A549 treated with AZD2906 at 1 μM for 4 hours (cell line): ENCODE measurements around the gene PXMP2. TPM values are rescaled to one million over a fixed set of nuclear protein-coding genes. Genes with fewer than 3 reads are reported as not detected.

Experiments used
- total RNA-seq: library from RNA; stranded (reverse); fragments of 200-300 nt; extraction: Qiagen RNA extraction; gene quantifications from 5 replicates; pipeline ENCODE4 v1.2.3, GENCODE V29; 2022

Gene PXMP2
- total RNA-seq, result 22.0 to 32.8 TPM (median 31.4 TPM) in 5 replicates

DNA sequence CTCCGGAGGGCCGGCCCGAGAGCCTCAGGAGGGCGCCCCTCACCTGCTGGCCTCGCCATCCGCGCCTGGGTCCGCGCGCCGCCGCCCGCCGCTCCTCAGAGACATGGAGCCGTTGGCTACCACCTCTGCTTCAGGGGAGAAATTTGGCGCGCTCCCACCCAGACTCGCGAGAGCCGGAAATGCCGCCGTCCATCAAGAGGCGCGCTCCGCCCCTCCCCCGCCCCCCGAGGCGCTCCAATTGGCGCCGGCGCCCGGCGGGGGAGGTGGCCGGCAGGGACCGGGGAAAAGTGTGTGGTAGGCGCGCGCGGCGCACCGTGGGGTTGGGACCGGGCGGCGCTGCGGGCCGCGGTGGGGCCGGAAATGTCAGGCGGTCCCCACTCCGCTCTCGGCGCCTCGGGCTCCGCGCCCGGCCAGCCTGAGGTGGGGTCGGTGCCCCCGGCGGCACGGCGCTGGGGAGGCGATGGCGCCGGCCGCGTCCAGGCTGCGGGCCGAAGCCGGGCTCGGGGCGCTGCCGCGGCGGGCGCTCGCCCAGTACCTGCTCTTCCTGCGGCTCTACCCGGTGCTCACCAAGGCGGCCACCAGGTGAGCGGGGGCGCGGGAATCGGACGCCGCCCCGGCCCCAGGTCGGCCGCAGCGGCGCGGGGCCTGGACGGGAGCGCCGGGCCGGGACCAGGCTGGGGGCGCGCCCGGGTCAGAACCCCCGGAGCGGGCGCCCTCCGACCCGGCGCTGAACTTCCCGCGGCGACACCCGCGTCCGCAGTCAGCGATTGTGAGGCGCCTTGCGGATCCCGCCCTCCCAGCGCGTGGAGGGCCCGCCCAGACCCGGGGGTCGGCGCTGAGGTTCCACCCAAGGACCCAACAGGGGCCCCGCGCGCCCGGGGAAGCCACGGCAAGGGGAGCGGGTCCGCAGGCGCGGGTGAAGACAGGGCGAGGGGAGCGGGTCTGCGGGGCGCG lies at the start of gene PXMP2, which contains the start of gene POLE:
PXMP2 (plus strand) TSS at position 377 of the 954 bp plus-strand sequence; CDS start at position 461, 84 bp downstream.
POLE (minus strand) TSS at position 132 of the 954 bp plus-strand sequence; CDS start at position 105, 27 bp downstream.

DNA sequence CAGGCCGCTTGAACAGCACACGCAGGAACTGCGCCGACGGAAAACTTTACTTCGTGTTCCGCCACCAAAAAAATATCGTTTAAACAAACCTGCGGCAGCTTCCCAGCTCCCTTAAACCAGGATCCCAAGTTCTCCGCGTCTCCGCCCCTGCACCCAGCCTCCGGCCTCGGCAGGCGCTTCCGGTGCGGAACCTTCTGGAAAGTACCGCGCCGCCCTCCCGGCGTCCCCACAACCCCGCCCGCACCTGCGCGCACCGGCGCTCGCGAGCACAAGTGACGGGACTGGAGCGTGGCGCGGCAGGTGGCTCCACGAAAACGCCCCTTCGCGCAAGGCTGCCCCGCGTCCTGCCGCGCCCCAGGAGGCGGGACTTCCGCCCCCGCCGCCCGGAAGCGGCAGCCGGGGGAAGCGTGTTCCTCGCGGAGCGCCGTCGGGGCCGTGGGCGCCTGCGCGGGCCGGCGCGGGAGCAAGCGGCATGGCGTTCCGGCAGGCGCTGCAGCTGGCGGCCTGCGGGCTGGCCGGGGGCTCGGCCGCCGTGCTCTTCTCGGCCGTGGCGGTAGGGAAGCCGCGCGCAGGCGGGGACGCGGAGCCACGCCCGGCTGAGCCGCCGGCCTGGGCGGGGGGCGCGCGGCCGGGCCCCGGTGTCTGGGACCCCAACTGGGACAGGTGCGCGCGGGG lies 23.2 kb downstream of the PXMP2 start, which contains the start of gene PGAM5:
PGAM5 (plus strand) TSS at position 438 of the 675 bp plus-strand sequence; CDS start at position 473, 35 bp downstream.

Other genes starting within 250 kb of the PXMP2 start
- 94.9 to 117 TPM (median 106 TPM) in 5 replicates for gene FBRSL1, start 197.4 kb upstream of the PXMP2 start, total RNA-seq
- not detected in 5 replicates for gene LRCOL1, start 77.0 kb upstream of the PXMP2 start, total RNA-seq
- gene P2RX2, start 68.8 kb upstream of the PXMP2 start, total RNA-seq, result not detected in 5 replicates
- gene POLE, start 245 bp upstream of the PXMP2 start, total RNA-seq, result 41.2 to 48.8 TPM (median 45.7 TPM) in 5 replicates
- 43.5 to 55.2 TPM (median 51.9 TPM) in 5 replicates for gene PGAM5, start 23.3 kb downstream of the PXMP2 start, total RNA-seq
- gene ANKLE2, start 74.2 kb downstream of the PXMP2 start, total RNA-seq, result 66.5 to 80.0 TPM (median 73.3 TPM) in 5 replicates
- gene GOLGA3, start 141.3 kb downstream of the PXMP2 start, total RNA-seq, result 18.4 to 24.1 TPM (median 21.1 TPM) in 5 replicates
- 19.2 to 22.5 TPM (median 21.1 TPM) in 5 replicates for gene CHFR, start 200.0 kb downstream of the PXMP2 start, total RNA-seq